H1 (cell line): ENCODE data around the gene MTARC2.

Source experiments
- CREB1 ChIP-seq: IDR thresholded peaks from 2 replicates; pipeline ENCODE4 v1.6.1; 2012; ENCODE audit warnings: inconsistent platforms
- EZH2 ChIP-seq: fragments of 200-600 bp; sonication (generic); IDR thresholded peaks from 2 replicates; pipeline ENCODE4 v1.7.1; 2012; ENCODE audit warnings: low read depth, mild to moderate bottlenecking, moderate library complexity, low read length, inconsistent platforms; ENCODE audit not compliant: severe bottlenecking
- POLR2A ChIP-seq, 2 experiments: IDR thresholded peaks; 1 replicate in 1 of 2; 2 replicates in 1 of 2; pipeline ENCODE4 v1.6.1; 2011; ENCODE audit warnings: low read depth in 2 of 2, low read length in 2 of 2, mild to moderate bottlenecking in 2 of 2; ENCODE audit errors: control extremely low read depth in 1 of 2
- POLR2AphosphoS5 ChIP-seq: IDR thresholded peaks from 2 replicates; pipeline ENCODE4 v1.6.1; 2011; ENCODE audit warnings: low read depth, low read length
- RAD21 ChIP-seq, 2 experiments: IDR thresholded peaks in 1 of 2; conservative IDR thresholded peaks in 1 of 2; 2 replicates each; pipeline ENCODE4 v1.6.1; 2011; ENCODE audit warnings: low read depth in 2 of 2, low read length in 2 of 2, improper control_type of control experiment in 1 of 2, inconsistent platforms in 1 of 2, mild to moderate bottlenecking in 1 of 2, moderate library complexity in 1 of 2
- RFX5 ChIP-seq: IDR thresholded peaks from 2 replicates; pipeline ENCODE4 v1.6.1; 2011; ENCODE audit warnings: low read depth, low read length, improper control_type of control experiment, borderline replicate concordance
- TAF1 ChIP-seq: IDR thresholded peaks from 2 replicates; pipeline ENCODE4 v1.6.1; 2011; ENCODE audit warnings: mild to moderate bottlenecking, low read depth, low read length
- TF ChIP-seq, protein P1 (sequence below), 3 experiments: IDR thresholded peaks; 1 replicate in 2 of 3; 2 replicates in 1 of 3; pipeline versions ENCODE4 v1.5.1 to v1.6.1; 2011; ENCODE audit warnings: low read length in 3 of 3, mild to moderate bottlenecking in 3 of 3, inconsistent platforms in 2 of 3, low read depth in 1 of 3, moderate library complexity in 1 of 3; ENCODE audit not compliant: insufficient read depth in 1 of 3; ENCODE audit errors: control extremely low read depth in 1 of 3

DNA sequence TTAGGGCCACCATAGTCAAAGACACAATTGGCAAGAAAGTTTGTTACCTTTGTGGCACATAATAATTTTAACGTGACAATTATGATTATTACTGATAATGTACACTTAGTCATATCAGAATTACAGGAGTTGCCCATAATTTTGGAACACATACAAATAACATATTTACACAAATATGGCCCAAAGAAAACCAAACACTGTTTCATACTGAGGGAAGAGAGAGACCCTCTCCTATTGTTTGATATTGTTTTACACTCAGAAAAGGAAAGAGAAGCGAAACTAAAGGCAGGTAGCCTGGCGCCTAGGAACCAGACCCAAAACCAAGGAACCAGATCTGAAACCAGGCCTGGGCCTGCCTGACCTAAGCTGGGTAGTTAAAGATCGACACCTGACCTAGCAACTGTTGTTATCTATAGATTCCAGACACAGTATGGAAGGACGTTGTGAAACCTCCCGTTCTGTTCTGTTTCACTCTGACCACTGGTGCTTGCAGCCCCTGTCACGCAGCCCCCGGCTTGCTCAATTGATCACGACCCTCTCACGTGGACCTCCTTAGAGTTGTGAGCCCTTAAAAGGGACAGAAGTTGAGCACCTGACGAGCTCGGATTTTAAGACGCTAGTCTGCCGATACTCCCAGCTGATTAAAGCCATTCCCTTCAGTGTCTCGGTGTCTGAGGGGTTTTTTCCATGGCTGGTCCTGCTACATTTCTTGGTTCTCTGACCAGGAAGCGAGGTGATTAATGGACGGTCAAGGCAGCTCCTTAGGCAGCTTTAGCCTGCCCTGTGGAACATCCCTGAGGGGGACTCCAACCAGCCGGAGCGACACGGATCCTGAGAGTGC lies 30.1 kb upstream of the MTARC2 start:
- TF ChIP-seq, protein P1, sequence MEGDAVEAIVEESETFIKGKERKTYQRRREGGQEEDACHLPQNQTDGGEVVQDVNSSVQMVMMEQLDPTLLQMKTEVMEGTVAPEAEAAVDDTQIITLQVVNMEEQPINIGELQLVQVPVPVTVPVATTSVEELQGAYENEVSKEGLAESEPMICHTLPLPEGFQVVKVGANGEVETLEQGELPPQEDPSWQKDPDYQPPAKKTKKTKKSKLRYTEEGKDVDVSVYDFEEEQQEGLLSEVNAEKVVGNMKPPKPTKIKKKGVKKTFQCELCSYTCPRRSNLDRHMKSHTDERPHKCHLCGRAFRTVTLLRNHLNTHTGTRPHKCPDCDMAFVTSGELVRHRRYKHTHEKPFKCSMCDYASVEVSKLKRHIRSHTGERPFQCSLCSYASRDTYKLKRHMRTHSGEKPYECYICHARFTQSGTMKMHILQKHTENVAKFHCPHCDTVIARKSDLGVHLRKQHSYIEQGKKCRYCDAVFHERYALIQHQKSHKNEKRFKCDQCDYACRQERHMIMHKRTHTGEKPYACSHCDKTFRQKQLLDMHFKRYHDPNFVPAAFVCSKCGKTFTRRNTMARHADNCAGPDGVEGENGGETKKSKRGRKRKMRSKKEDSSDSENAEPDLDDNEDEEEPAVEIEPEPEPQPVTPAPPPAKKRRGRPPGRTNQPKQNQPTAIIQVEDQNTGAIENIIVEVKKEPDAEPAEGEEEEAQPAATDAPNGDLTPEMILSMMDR (IDR thresholded peaks at IDR 0.05; ENCODE audit: control extremely low read depth in 1 of 3, insufficient read depth in 1 of 3, low read depth in 1 of 3, low read length in 3 of 3) = no peak
- TF ChIP-seq POLR2AphosphoS5 (no peak), CREB1 (no peak), EZH2 (no peak), RFX5 (no peak), RAD21 (IDR thresholded peaks at IDR 0.05 in 1 of 2, conservative IDR thresholded peaks at IDR 0.05 in 1 of 2; ENCODE audit: low read depth in 2 of 2, low read length in 2 of 2) (no peak), POLR2A (IDR thresholded peaks at IDR 0.05; ENCODE audit: control extremely low read depth in 1 of 2, low read depth in 2 of 2, low read length in 2 of 2) (no peak), TAF1 (no peak)
